NCI-H345 (cell line): ENCODE data around the gene IGFLR1.
A peak's percentile ranks its signal among the peaks of the same experiment; 100 is the strongest.

Experiments used
- DNase-seq: peaks from one replicate; lab custom pipeline; 2025; lab: John Stamatoyannopoulos, UW

The IGFLR1 gene

DNA sequence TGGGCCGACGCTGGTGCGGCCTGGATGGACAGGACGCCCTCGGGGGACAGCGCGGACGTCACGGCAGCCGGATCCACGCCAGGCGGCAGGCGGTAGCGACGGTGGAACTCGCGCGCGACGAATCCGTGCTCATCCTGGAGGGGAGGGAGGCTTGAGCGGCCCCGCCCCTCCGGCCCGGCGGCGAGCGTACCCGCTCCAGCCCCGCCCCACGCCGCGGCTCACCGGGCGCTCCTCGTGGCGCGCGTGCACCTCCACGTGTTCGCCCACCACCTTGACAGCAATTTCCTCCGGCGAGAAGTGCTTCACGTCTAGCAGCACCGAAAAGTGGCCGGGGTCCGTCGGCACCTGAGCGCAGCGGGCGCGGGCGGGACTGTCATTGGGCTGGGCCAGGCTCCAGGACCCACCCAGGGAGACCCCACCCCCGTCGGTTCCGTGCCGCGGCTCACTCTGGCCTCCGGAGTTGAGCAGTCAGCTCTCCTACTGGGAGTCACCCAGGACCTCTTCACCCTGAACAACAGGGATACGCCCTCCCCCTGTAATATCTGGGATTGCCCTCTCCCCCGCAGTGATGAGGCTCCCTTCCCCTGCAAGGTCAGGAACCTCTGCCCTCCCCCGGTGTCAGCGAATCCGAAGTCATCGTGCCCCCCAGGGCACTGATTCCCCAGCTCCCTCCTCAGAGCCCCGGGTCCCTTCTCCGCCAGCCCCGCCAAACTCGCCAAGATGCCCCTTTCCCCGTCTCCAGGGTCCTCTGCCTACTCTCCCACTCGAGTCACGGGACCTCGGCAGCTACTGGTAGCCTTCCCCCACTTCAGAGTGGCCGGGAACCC is 13.5 kb upstream of the IGFLR1 start:
- DNase-seq = no peak

DNA sequence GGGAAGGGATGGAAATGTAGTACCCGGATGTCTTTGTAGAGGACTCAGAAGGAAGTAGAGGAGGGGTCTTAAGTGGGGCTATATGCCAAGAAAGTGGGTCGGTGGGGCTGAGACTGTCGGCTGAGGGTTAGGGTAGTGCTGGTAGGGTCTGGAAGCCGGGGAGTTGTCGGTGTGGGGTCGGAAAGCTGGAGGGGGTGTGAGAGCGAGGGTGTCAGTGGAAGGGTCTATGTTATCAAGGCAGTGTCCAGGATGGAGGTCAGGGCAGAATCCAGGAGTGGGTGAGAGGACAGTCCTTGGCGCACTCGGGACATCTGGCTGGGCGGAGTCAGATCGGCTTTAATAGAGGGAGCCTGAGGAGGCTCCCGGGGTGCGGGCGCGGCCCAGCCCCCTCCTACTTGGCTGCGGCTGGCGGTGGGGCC is 12.9 kb upstream of the IGFLR1 start:
- no peak for DNase-seq

GRCh38 chr19:35754370-35755130 is 12.3 kb upstream of the IGFLR1 start:
- no peak for DNase-seq

DNA sequence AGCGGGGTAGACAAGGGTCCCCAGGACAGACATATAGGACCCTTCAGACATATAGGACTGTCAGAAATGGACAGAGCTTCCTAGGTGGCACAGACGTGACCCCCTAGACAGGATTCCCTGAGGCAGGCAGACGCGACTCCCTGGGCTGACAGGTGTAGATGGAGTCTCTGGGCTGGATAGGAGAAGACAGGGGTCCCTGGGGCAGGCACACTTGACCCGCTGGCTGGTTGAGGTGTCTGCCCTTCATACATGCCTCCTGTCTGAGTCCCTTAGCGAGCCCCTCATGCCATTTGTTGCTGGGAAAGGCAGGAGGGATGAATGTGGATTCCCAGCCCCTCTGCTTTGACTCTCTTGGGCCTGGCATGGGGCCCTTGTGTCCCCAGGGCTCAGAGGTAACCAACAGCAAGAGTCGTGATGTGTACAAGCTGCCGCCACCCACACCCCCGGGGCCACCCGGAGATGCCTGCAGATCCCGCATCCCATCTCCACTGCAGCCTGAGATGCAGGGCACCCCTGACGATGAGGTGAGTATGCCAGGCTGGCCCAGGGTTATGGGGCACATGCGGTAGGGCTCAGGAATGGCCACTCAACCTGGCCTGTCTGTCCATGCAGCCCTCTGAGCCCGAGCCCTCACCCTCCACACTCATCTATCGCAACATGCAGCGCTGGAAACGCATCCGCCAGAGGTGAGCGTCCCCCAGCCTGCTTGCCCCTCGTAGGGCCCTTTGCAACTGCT is 11.6 kb upstream of the IGFLR1 start:
- no peak for DNase-seq

DNA sequence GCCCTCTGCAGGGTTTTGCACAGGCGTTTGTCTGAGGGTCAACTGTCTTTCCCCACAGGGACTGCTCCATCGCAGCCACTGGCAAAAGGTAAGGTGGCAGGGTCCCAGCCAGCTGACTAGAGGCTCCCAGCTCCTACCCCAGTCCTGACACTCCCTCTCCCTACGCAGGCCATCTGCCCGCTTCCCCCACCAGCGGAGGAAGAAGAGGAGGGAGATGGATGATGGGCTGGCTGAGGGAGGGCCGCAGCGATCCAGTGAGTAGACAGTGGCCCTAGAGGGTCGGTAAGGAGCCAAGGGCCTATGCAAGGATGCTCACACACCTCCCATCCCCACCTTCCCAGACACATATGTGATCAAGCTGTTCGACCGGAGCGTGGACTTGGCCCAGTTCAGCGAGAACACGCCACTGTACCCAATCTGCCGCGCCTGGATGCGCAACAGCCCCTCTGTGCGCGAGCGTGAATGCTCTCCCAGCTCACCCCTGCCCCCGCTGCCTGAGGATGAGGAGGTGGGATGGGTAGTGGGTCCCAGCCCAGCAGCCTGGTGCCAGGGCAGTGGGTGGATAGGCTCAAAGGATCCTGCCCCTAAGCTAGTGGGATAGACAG is 10.6 kb upstream of the IGFLR1 start:
- no peak for DNase-seq

GRCh38 chr19:35751839-35752745 is 9.8 kb upstream of the IGFLR1 start:
- DNase-seq = no peak

DNA sequence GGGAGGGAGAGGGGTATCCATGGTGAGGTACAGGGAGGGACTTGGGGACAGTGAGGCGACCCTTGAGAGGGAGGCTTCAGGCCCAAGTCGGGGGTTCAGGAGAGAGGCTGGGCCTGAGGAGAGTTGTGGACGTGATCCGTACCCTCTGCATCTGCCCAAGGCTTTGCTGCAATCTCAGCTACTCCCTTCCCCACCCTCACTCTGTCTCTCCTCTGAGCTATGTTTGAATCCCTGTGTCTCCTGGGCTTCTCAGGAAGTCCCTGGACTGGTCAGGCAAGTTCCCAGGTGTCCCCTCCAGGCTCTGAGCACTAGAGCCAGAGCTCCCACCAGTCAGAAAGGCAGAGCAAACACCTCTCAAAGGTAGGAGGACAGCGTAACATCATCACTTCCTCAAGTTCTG is 7.9 kb upstream of the IGFLR1 start:
- DNase-seq = no peak

DNA sequence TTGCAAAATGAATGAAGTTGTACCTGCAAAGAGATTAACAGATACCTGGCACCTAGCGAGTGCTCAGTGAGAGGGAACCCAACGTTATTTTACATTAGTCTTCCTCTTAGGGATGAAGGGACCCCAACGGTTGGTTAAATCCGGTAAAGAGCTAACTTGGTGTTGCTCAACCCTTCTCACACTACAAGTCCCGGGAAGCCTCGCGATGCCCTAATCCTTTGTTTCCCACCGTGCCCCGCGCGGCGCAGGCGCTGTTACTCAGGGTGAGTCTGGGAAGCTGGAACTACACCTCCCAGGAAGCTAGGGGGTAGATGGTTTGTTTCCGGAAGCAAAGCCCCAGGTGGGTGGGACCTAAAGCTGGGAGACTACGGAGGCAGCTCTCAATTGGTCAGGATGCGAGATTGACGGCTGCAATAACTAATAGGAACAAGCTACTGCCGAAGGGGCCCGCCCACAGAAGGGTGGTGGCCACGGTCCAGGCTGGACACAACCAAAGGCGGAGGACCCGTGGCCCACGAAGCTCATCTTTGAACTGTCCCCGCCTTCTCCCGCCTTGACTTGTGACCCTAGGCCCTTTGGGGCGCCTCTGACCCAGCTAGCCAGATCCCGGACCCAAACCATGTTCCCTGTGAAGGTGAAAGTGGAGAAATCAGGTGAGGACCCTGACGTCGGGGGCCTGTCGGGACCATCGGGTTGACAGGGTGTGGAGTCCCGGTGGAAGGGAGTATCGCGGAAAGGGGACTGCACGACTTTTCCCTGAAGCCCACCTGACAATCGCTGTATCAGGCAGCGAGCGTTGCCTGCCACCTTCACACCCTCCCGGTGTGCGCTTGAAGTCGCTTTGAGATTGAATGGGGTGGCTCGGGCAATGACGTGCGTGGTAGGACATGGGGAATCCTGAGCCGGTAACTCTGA is 6.1 kb upstream of the IGFLR1 start, which contains the start of gene LIN37:
TSS of gene LIN37 (plus strand) at position 471 of the 915 bp plus-strand sequence. CDS start at position 620, 149 bp downstream.
- peak; percentile 100 for DNase-seq

DNA sequence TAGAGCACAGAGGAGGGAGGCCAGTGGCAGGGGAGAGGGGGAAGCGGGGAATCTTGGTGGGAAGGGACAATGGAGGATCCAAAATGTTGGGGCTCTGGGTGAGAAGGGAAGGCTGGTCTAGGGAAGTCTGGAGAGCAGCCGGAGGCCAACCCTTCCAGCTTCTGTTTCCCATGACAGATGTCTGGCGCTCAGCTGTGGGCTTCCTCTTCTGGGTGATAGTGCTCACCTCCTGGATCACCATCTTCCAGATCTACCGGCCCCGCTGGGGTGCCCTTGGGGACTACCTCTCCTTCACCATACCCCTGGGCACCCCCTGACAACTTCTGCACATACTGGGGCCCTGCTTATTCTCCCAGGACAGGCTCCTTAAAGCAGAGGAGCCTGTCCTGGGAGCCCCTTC is 4.3 kb upstream of the IGFLR1 start:
- no peak for DNase-seq

- no peak for DNase-seq
These were observed 3.8 kb upstream of the IGFLR1 start for GRCh38 chr19:35746087-35746462.

- peak; percentile 100 for DNase-seq
These were observed 3.3 kb upstream of the IGFLR1 start, which contains the start of the genes PSENEN and U2AF1L4 for GRCh38 chr19:35745328-35746086. PSENEN (plus strand) TSS chr19:35745651; CDS start chr19:35745931, 280 bp downstream. U2AF1L4 (minus strand) TSS chr19:35745418; CDS start chr19:35745391, 27 bp downstream.

DNA sequence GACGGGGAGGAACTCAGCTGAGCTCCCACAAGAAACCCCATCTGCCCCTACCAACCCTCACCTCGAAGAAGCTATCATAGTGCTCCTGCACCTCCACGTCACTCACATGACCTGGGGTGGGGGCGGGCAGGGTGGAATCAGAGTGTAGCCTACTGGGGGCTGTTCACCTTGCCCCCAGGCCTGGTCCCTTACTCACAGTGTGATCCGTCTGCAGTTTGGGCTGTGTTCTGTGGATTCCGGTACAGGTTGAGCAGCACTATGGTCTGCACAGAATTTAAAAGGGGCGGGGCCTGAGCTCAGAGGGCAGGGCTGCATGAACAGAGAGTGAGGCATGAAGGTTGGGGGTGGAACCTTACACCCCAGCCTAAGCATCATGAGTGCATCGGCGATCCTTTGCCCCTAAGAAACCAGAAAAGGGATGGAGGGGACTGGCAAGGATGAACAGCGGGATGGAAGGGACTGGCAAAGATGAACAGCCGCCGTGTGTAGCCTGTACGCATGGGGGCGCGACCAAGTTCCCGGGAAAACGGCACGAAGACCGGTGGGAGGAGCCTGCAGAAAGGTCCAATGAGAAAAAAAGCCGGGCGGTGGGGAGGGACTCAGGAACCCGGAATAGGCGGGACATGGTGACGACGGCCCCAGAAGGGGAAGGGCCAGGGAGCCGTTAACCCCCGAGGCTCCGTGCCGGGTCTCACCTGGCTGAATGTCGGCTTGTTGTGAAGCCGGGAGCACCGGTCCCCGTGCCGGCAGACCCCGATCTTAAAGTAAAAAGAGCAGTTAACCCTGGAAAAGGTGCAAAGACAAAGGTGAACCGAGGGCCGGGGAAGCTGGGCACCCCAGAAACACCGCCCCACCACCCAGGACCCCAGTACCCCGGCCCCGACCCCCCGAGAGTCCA is 2.4 kb upstream of the IGFLR1 start:
- peak; percentile 100 for DNase-seq

- no peak for DNase-seq
These were observed 1.6 kb upstream of the IGFLR1 start for GRCh38 chr19:35743640-35744429.

DNA sequence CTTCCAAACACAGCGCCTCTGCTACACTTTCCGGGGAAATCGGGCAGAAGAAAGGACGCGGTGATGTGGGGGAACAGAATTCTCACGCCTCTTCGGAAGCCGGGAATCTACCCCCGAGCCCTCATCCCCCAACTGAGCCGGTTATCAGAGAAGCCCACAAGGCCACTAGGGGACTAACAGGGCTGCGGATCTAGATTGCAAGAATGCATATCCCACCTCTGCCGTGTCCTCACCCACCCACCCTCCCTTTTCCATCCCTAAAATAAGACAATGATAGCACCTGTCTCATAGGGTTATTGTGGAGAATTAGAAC is 1.1 kb downstream of the IGFLR1 start:
- no peak for DNase-seq

- DNase-seq = peak; percentile 100
These were observed 1.6 kb downstream of the IGFLR1 start for GRCh38 chr19:35740423-35741202.

GRCh38 chr19:35740108-35740422 is 2.2 kb downstream of the IGFLR1 start:
- DNase-seq = no peak
